HPDE6-E6E7 (cell line): ENCODE measurements around the gene KLHDC4.
"Not testable (repeated sequence)": the region's sequence is repeated elsewhere in the genome, so short reads cannot be mapped to it uniquely, and the experiment has no call there.

ENCODE experiments used
- DNase-seq: peaks from one replicate; pipeline ENCODE4 v3.0.0; 2011; ENCODE audit warnings: missing footprints; ENCODE audit errors: extremely low spot score

The KLHDC4 gene

DNA sequence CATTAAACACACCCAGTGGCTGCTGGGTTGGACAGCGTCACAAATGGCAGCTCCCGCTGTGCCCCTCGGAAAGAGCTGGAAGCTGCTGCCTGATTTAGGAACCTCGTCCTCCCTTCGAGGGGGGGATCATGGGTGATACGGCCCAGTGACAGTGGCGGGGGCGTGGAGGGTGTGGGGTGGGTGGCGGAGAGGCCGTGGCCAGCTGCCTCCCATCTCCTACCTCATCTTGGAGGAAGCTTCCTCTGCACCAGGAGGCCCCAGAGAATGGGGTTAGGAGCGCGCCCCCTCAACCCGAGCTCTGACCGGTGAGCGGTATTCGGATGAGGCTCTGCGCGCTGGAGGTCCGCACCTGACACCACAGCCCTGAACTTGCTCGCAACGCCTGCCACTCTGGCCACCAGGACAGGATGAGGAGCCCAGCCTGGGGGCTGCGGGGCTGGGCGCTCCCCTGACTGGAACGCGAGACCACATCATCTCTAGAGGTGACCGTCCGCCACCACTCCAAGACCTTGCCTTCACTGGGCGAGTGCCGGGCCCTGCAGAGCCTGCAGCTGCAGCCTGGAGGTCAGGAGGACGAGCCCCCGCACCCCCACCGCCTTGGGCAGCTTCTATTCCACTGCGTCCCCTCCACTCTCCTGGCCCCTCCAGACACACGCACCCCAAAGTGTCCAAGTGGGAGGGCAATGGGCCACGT is 80.9 kb downstream of the KLHDC4 start:
- no peak for DNase-seq

DNA sequence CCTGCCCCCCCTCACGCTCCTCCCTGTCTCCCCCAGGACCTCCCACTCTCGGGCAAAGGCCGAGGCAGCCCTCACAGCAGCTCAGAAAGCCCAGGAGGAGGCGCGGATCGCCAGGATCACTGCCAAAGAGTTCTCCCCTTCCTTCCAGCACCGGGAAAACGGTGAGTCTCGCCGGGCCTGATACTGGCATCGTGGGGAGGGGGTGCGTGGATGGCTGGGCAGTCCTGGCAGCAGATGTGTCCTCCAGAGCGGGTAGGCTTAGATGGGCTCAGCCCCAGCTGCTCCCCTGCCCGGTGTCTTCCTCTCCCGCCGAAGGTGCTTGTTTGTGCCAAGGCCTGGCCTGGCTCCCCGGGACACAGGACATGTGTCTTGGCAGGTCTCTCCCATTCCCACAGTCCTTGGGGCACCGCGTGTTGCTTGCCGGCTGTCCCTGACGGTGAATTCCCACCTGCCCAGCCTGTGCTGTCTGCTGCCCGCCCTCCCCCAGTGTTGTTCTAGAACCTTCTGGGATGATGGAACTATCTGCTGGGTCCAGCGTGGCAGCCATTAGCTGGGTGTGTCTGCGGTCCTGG is 81.6 kb downstream of the KLHDC4 start:
- no peak for DNase-seq

DNA sequence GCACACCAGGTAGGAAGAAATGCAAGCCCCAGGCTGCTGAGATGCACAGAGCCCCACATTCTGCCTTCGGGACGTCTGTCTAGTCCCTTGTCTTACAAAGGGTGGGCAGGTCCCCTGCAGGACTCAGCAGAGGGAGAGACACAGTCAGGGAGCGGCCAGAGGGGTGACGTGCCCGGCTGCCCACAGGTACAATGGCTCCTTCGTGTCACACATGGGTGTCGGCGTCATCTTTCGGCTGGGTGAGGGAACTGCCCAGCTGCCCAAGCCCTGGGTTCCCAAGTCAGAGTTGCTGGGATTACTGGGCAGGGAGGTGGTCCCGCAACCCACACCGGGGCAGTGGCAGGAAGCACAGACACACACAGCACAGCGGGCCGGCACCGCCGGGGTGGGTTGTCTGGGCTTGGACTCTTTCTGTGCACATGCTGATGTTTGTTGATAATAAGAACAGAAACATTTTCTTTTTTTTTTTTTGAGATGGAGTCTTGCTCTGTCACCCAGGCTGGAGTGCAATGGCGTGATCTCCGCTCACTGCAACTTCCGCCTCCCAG is 82.9 kb downstream of the KLHDC4 start:
- DNase-seq: no peak

DNA sequence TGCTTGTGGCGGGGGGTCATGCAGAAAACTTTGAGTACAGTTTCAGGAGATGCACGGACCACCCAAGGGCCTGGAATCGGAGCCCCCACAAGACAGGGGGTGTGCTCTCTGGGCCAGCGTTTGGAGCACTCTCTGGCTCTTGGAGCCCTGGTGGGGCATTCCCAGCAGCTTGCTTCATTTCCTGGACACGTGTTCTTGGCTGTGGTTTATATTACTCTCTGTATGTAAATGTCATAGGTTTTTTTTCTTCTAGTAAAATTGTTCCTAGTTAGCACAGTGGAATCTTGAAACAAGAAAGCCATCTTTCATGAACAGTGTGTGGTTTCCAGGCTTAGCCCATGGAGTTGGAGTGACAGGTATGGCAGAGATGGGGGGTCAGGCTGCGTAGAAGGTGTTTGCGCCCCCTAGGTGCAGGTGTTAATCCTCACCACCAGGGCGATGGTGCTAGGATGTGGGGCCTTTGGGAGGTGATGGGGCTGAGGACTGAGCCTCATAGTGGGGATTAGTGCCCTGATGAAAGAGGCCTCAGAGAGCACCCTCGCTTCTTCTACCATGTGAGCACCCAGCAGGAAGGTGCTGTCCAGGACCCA is 83.7 kb downstream of the KLHDC4 start:
- DNase-seq: no peak

DNA sequence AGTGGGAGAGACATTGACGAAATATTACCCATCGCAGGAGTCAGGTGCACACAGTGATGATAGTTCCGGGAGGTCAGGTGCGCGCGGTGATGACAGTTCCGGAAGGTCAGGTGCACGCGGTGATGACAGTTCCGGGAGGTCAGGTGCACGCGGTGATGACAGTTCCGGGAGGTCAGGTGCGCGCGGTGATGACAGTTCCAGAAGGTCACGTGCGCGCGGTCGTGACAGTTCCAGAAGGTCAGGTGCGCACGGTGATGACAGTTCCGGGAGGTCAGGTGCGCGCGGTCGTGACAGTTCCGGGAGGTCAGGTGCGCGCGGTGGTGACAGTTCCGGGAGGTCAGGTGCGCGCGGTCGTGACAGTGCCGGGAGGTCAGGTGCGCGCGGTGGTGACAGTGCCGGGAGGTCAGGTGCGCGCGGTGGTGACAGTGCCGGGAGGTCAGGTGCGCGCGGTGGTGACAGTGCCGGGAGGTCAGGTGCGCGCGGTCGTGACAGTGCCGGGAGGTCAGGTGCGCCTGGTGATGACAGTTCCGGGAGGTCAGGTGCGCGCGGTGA is 84.7 kb downstream of the KLHDC4 start:
- DNase-seq: not testable (repeated sequence)

DNA sequence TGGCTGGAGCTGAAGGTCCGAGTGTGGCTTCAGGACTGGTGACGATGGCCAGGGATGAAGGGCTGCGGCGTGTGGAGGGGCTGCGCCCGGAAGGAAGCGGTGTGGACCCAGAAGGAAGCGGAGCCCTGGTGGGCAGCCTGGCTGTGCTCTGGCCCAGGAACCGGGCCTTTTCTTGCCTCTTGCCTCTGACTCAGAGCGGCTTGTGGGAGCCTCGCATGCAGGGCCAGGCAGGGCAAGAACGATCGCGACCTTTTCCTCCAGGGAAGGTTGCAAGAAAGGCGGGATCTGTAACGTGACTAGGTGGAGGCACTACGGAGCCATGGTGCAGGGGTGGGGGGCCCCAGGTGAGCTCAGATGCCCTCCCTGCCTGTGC is 85.5 kb downstream of the KLHDC4 start:
- DNase-seq: no peak

DNA sequence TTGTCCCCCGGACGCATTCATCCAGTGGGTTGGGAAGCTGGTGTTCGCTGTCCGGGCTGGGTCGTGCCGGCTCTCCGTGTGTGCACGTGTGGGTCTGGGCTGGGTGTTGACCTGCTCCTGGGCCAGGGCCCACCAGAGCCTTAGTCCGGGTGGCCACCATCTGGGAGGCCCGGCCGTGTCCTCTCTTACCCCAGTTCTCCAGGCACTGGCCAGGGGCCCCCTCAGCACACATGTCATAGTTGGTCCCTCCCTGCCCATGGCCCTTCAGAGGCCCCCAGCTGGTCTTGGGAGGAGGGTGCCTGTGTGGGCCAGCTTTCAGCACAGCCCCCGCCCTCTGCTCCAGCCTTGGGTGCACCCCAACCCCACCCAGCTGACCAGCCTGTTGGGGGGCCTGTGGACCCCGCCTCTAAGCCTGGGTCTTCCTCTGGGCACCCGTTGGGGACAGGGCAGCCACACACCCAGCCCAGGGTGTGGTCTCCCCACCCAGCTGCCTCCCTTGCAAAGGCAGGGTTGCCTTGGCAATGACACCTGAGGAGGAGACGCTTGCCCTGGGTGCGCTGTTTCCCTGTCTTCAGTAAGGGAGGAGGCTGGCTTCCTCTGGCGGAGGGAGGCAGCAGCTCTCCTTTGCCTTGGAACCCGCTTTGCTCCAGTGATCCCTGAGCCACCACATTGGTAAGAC is 86.1 kb downstream of the KLHDC4 start:
- DNase-seq: no peak

DNA sequence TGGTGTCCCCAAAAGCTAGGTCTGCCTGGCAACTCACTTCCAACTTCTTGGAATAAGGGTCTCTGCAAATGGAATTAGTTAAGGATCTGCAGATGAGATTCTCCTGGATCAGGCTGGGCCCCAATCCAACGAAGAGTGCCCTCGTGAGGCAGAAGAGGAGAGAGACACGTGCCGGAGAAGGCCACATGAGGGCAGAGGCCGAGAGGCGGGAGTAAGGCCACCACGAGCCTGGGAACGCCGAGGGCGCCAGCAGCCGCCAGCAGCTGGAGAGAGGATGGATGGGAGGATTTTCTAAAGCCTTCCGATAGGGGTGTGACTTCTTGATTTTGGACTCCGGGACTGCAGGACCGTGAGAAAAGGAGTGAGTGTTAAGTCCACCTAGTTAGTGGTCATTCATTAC is 87.2 kb downstream of the KLHDC4 start:
- no peak for DNase-seq

DNA sequence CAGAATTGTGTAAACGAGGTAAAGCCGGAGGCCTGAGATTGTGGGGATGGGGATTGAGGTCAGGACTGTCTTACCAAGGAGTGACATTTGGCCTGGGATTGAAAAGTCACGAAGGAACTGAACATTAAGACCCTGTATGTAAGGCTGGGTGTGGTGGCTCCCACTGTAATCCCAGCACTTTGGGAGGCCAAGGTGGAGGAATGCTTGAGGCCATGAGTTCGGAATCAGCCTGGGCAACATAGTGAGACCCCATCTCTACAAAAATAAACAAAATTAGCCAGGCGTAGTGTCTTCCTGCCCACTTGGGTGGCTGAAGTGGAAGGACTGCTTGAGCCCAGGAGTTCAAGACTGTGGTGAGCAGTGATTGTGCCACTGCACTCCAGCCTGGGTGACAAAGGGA is 88.0 kb downstream of the KLHDC4 start:
- no peak for DNase-seq

DNA sequence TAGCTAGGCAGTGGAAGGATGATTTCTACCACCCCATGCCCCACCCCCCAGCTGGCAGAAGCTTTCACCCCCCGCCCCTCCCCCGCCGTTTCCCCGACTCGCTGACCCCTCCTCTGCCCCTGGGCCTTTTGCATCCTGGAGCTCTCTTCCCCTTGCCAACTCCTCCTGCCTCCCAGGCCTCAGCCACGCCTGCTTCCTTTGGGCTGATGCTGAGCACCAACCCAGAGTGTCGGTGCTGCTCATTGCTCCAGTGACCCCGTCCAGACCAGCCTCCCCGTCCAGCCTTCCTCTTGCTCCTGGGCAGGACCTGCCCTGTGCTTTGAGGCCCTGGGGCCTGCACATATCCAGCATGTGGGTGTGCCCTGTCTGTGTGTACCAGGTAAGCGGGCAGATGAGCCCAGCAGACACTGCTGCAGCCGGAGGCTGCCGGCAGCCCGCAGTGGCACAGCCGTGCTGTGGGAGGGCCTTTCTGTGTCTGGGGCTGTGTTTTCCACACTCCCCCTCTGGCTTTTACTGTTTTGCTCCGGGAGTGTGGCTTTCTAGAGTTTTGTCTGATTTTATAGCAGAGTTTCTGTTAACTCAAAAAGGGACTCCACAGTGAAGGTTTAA is 90.6 kb downstream of the KLHDC4 start:
- DNase-seq: no peak

DNA sequence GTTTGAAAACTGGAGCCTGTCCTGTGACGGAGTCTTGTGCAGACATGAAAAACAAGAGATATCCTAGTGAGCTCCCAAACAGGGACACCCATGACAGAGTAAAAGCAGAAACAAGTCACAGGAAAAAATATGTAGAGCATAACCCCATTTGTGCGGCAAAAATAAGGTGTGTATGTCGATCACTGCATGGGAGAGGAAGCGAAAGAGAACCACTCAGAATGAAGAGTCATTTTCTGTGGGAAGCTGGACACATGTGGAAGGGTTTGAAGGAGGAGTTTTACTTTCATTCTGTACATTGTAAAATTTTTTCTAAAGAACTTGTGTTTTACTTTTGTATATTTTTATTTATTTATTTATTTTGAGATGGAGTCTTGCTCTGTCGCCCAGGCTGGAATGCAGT is 91.4 kb downstream of the KLHDC4 start:
- no peak for DNase-seq

DNA sequence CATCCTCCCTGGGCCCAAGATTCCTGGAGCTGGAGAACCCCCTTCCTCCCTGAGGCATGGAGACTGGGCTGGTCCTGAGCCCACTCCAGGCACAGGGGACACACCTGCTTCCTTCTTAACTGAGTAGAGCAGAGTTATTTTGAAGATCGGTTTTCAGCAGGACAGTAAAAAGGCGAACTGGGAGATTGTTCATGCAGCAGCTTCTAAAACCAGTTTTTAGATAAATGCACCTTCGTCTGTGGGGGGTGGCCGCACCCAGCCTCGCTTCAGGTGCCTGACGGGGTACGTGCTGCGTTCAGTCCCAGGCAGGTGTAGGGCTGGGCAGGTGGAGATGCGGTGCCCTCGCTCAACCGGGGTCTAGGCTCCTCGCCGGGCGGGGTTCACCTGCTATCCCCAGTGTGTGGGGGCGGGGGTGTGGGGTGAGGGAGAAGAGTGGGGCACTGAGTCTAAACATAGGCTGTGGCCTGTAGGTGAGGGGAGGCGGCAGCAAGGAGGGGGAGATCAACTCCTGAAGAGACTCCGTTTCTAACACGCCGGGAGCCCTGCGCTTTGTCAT is 94.0 kb downstream of the KLHDC4 start:
- DNase-seq: no peak

DNA sequence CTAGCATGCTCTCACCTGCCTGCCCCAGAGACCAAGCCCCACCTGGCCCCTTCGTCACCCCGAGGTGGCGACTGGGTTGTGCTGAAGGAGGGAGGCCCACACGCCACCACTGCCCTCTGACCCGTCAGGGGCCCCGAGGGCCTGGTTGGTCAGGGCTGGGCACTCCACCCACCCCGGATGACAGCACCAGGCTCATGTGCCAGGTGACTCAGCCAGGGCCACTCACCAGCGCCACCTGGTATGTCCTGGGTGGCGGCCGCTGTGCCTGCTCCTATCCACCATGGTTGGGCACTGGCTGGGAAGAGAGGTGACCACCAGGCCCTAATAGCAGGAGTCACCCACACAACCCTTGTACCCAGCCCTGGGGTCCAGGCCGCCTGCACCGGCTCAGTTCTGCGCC is 94.6 kb downstream of the KLHDC4 start:
- DNase-seq: no peak

DNA sequence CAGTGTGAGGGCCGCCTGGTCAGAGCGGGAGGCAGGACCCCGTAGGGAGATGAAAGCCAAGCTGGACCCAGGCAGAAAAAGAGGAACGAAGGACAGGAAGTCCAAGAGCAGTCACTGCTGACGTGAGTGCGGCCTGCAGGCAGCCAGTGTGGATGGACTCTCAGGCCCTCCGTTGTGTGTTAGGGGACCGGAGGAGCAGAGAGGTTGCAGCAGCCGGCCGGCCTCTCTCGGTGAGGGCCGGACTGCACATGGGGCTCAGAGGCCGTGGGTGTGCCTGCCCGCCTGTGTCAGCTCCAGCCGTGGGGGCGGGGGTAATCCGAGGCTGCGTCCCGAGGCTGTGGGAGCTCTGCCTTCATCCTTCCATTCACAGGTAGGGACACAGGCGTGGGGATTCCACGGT is 96.1 kb downstream of the KLHDC4 start:
- no peak for DNase-seq

DNA sequence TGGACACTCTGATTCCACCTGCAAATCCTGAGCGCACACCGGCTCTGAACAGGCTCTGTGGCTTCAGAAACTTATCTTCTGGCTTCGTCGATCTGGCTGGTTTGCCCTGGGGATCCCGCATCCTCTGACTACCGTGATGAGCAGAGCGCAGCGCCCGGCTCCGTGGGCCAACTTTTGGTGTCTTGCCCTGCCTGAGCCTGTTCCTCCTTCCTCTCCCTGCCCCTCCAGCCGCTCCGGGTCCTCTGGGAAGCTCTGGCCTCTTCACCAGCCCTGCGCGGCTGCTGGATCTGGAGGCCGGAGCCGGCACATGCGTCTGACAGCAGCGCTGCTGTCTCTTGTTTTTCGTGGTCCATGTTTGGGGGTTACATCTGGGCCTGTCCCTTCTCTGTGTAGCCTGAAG is 97.8 kb downstream of the KLHDC4 start:
- no peak for DNase-seq

DNA sequence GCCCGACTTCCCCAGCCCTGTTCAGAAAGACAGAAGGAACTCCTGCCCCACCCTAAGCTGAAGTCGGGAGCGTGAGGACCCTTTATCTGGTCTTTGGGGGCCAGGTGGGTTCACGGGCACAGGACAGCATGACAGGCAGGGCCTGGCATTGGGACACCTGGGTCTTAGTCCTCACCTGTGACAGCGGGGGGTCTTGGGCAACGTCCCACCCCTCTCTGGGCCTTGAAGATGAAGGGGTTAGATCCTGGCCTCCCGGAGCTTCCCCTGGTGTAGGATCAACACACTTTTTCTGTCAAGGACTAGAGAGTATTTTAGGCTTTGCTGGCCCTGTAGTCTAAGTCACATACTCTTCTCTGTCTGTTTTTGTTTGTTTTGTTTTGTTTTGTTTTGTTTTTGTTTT is 98.3 kb downstream of the KLHDC4 start:
- DNase-seq: no peak

DNA sequence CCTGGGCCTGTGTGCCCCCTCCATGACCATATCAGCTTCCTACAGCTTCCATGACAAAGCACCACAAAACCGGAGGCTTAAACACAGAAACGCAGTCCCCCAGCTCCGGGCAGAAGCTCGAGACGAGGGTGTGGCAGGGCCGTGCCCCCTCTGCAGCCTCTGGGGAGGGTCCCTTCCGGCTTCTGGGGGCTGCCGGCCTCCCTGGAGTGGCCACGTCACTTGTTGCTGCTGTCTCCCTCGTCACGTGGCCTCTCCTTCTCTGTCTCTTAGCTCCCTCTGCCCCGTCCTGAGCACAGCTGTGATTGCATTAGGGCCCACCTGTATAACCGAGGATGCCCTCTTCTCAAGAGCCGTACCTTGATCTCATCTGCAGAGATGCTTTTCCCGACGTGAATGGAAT is 98.9 kb downstream of the KLHDC4 start:
- DNase-seq: no peak

DNA sequence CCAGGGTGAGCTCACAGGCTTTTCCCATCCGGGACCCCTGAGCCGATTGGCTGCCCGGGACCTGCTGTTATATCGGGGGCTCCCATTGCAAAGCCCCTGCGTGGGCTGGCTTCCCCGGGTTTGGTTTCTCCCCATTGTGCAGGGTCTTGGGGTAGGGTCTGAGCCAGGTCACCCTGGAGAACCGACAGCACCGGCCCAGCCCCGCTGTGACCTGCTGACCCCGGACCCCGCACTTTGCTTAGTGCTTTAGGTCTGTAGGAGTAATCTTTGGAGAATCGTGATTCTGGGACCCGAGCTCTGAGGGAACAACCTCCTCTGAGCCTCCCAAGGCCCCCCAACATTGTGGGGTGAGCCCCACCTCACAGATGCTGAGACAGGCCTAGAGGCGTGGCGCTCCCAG is 100.6 kb downstream of the KLHDC4 start:
- DNase-seq: no peak

DNA sequence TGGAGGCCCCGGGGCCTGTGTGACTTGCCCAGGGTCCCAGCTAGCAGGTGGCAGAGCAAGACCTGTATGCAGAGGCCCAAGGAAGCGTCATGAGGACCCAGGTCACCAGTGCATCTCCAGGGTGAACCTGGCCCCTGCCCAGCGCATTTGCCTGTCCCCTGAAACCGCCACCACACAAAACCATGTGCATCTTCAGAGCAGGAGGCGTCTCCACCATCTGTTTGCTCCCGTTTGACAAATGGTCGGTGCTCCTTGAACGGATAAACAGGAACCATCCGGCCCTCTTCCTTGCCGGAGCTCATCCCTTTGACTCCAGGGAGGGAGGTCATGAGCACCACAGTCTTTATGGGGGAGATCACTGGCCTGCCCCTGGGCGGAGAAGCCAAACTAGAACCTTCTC is 101.0 kb downstream of the KLHDC4 start:
- DNase-seq: no peak

DNA sequence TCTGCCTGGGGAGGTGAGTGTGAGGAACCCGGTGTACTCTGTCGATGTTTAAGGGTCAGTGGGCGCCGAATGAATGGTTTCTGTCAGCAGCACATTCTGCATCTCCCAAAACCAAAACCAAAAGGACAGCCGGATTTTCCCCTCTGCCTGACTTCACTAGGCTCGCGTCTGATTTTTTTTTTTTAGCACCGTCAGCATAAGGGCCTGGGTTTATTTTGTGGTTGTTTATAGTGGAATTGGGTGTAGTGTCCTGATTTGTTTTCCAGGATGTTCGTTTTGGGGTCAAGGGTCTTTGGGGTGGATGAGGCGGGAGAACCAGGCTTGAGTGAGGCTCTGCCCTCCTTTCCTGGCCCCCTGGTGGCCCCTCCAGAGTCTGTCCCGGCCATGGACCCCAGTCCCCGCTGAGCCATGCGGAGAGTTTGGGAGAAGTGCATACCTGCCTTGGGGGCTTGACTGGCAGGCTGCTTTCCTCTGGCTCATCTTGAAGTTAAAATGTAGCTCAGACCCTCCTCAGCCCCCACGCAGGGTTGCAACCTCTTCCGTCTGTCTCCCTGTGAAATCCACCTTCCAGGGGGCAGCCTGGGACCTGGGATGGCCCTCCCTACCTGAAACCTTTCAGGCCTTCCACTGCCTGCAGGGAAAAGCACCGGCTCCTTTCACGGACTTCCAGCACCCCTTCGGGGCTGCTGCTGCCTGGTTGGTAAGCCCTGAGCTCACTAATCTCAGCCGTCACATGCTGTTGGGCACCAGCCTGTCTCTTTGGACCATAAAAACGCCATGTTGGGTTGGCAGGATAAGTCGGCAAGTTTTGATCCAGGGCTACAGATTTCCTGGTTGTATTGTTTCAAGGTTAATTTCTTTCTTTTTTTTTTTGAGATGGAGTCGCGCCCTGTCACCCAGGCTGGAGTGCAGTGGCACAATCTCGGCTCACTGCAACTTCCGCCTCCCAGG is 103.3 kb downstream of the KLHDC4 start:
- DNase-seq: no peak

DNA sequence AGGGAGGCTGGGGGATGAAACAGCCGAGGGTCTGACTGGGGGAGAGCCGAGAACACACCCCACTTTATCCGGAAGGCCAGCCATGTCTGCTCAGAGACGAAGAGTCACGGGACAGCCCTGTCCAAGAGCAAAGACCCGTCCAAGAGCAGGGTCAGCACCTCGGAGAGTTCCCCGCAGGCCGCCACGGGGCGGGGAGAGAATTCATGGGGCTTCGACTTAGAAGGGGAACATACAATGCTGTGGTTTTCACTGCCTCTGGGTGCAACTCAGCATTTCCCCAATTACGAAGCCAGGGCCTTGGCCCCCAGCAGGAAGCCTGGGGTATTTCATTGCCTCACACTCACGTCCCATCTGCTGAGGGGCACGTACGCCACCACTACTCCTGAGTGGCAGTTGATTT is 104.2 kb downstream of the KLHDC4 start:
- DNase-seq: no peak
